ENCODE measurements around the gene C1orf115. TPM values are rescaled to one million over a fixed set of nuclear protein-coding genes. Genes with fewer than 3 reads are reported as not detected.

The C1orf115 gene
- total and polyA plus RNA-seq, 8 donors = 9.3 to 28.8 (median 14.9) TPM

DNA sequence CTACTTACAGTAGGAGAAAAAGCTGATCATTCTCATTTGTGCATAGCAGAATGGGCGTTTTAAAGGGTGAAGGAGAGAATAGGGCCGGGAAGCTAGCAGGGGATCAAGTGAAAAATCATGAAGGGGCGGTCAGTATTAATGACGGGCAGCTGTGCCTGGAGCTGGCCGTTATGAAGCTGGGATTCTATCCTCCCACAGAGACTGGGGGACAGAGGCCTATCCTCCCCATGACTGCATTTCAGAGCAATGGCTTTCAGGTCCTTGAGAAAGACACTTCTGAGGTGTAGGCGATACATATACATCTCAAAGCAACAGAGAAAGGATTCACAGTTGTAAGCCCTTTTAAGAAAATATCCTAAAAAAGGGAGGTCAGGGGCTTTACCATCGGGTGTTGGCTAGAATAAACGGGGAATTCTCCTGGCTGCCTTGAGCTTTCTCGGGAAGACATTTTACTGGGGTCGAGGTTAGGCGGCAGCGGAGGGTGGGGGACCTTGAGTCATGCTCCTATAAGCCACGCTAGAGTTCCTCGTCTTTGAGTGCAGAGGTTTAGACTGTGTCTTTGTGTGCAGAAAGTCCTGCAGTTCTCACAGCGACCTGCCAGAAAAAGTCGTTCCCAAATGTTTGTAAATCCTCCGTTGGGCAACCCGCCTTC, 57.4 kb downstream of the C1orf115 start:
- intact Hi-C loops (cut with DNase I; ENCODE audit: low total_unique reads) = no loop called here
- Histone ChIP-seq H3K27me3 (peaks cover 0 to 6% (median 0%) of the 10 kb centered on the region in 3 donors), H3K36me3 (no peaks in the 10 kb centered on the region), H3K4me1 (peaks cover 21 to 49% (median 36%) of the 10 kb centered on the region in 4 donors), H3K9me3 (no peaks in the 10 kb centered on the region), H3K4me3 (peak overlapping the region; percentile 85 to 90 (median 86)), H3K27ac (peak overlapping the region; percentile 91 to 94 (median 92))
- no peak for TF ChIP-seq POLR2A (IDR thresholded peaks at IDR 0.05)
- TF ChIP-seq, protein P1, sequence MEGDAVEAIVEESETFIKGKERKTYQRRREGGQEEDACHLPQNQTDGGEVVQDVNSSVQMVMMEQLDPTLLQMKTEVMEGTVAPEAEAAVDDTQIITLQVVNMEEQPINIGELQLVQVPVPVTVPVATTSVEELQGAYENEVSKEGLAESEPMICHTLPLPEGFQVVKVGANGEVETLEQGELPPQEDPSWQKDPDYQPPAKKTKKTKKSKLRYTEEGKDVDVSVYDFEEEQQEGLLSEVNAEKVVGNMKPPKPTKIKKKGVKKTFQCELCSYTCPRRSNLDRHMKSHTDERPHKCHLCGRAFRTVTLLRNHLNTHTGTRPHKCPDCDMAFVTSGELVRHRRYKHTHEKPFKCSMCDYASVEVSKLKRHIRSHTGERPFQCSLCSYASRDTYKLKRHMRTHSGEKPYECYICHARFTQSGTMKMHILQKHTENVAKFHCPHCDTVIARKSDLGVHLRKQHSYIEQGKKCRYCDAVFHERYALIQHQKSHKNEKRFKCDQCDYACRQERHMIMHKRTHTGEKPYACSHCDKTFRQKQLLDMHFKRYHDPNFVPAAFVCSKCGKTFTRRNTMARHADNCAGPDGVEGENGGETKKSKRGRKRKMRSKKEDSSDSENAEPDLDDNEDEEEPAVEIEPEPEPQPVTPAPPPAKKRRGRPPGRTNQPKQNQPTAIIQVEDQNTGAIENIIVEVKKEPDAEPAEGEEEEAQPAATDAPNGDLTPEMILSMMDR (IDR thresholded peaks at IDR 0.05) = no peak
- TF ChIP-seq EP300 (IDR thresholded peaks at IDR 0.05) = no peak
- no peak for TF ChIP-seq POLR2AphosphoS5 (IDR thresholded peaks at IDR 0.05)
- WGBS, 5 donors = 14 to 18% (median 16%) methylated on average over 18 of the region's 18 CpGs
- no peak for DNase-seq

DNA sequence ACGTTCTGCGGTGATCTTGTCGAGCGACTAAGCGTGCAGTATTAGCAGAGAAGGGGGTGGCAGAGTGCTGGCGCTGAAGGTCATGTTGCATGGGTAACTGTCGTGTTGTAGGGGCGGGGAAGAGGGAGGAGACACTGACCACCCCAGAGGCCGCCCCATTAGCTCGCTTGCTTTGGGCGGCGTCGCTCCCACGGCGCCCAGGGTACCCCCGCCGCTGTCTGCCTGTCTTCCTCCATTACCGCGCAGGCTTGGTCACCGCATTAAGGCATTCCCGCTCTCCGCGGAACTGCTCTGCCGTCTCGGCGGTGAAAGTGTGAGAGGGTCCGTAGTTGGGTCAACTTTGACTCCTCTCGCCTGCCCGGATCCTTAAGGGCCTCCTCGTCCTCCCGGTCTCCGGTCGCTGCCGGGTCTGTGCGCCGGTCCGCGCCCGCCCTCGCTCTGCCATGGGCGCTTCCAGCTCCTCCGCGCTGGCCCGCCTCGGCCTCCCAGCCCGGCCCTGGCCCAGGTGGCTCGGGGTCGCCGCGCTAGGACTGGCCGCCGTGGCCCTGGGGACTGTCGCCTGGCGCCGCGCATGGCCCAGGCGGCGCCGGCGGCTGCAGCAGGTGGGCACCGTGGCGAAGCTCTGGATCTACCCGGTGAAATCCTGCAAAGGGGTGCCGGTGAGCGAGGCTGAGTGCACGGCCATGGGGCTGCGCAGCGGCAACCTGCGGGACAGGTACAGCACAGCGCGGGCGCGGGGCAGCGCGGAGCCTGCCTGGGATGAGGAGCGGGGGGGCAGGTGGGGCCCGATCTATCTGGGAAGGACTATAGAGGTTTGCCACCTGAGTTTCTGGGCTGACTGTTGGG, 58.1 kb downstream of the C1orf115 start, which contains the start of gene MTARC2:
MTARC2 (plus strand) TSS at position 234 of the 846 bp plus-strand sequence; CDS start at position 444, 210 bp downstream.
- 0 to 2% (median 1%) methylated on average over 44 to 77 of the region's 77 CpGs for WGBS, 5 donors
- intact Hi-C loops (cut with DNase I; ENCODE audit: low total_unique reads) = no loop called here
- H3K36me3 ChIP-seq = no peaks in the 10 kb centered on the region
- peaks cover 0 to 6% (median 0%) of the 10 kb centered on the region in 3 donors for H3K27me3 ChIP-seq
- peak within 1 kb of the TSS; percentile 91 to 94 (median 92) for H3K27ac ChIP-seq
- peak within 1 kb of the TSS; percentile 85 to 90 (median 86) for H3K4me3 ChIP-seq
- TF ChIP-seq, protein P1 (IDR thresholded peaks at IDR 0.05) = no peak
- TF ChIP-seq EP300 (IDR thresholded peaks at IDR 0.05) (no peak), POLR2A (IDR thresholded peaks at IDR 0.05) (peak in 2 of 4 donors; percentile 43 to 70), POLR2AphosphoS5 (IDR thresholded peaks at IDR 0.05) (peak; percentile 17 to 92 (median 91))
- peak; percentile 80 to 94 for DNase-seq
- H3K4me1 ChIP-seq = peaks cover 21 to 51% (median 40%) of the 10 kb centered on the region in 4 donors
- H3K9me3 ChIP-seq = no peaks in the 10 kb centered on the region

Other genes starting within 250 kb of the C1orf115 start
- gene MARK1, start 162.2 kb upstream of the C1orf115 start, total RNA-seq = 10 to 100 TPM in 1 of 5 donors, 1 to 10 TPM in 3, not detected in 1; 2.7 to 12.7 (median 4.8) TPM
- 1 to 10 TPM; 1.7 to 3.2 (median 1.9) TPM for gene MARK1, start 162.2 kb upstream of the C1orf115 start, polyA plus RNA-seq
- gene MTARC2, start 58.0 kb downstream of the C1orf115 start, total RNA-seq = 10 to 100 TPM in 4 of 5 donors, 1 to 10 TPM in 1; 9.9 to 83.4 (median 51.3) TPM
- gene MTARC2, start 58.0 kb downstream of the C1orf115 start, polyA plus RNA-seq = 10 to 100 TPM in 2 of 3 donors, 1 to 10 TPM in 1; 7.3 to 18.3 (median 11.3) TPM
- 1 to 10 TPM in 4 of 5 donors, under 1 TPM in 1; under 0.01 to 9.9 (median 8.5) TPM for gene MTARC1, start 96.5 kb downstream of the C1orf115 start, total RNA-seq
- gene MTARC1, start 96.5 kb downstream of the C1orf115 start, polyA plus RNA-seq = 1 to 10 TPM; 5.8 to 6.5 (median 5.9) TPM
- 10 to 100 TPM in 2 of 5 donors, 1 to 10 TPM in 1, under 1 TPM in 2; 0.43 to 38.5 (median 6.1) TPM for gene HLX, start 189.1 kb downstream of the C1orf115 start, total RNA-seq
- gene HLX, start 189.1 kb downstream of the C1orf115 start, polyA plus RNA-seq = 1 to 10 TPM; 1.7 to 4.7 (median 2.7) TPM

All from stomach (tissue), 9 donors.